Measurements from ENCODE around the gene SUGP2.

Gene SUGP2

GRCh38 chr19:19006213-19006612 is 27.1 kb downstream of the SUGP2 start:
- DNase-seq (ENCODE audit: low read depth) = no peak
- no peak overlapping the region for H3K4me3 ChIP-seq (ENCODE audit: control insufficient read depth, low read depth, low read length)
- no peak for TF ChIP-seq CTCF (IDR thresholded peaks at IDR 0.05; ENCODE audit: control insufficient read depth, insufficient read depth, low read depth, low read length, missing control alignments)

GRCh38 chr19:19004144-19004543 is 29.2 kb downstream of the SUGP2 start:
- no peak for DNase-seq (ENCODE audit: low read depth)
- no peak for TF ChIP-seq CTCF (IDR thresholded peaks at IDR 0.05; ENCODE audit: control insufficient read depth, insufficient read depth, low read depth, low read length, missing control alignments)
- no peak overlapping the region for H3K4me3 ChIP-seq (ENCODE audit: control insufficient read depth, low read depth, low read length)

GRCh38 chr19:18999896-19000620 is 33.3 kb downstream of the SUGP2 start:
- no peak overlapping the region for H3K4me3 ChIP-seq (ENCODE audit: control insufficient read depth, low read depth, low read length)
- peak; percentile 21 for TF ChIP-seq CTCF (IDR thresholded peaks at IDR 0.05; ENCODE audit: control insufficient read depth, insufficient read depth, low read depth, low read length, missing control alignments)
- no peak for DNase-seq (ENCODE audit: low read depth)

GRCh38 chr19:18999016-18999758 is 34.1 kb downstream of the SUGP2 start:
- TF ChIP-seq CTCF (IDR thresholded peaks at IDR 0.05; ENCODE audit: control insufficient read depth, insufficient read depth, low read depth, low read length, missing control alignments) = no peak
- no peak overlapping the region for H3K4me3 ChIP-seq (ENCODE audit: control insufficient read depth, low read depth, low read length)
- no peak for DNase-seq (ENCODE audit: low read depth)

- no peak for DNase-seq (ENCODE audit: low read depth)
- no peak overlapping the region for H3K4me3 ChIP-seq (ENCODE audit: control insufficient read depth, low read depth, low read length)
- TF ChIP-seq CTCF (IDR thresholded peaks at IDR 0.05; ENCODE audit: control insufficient read depth, insufficient read depth, low read depth, low read length, missing control alignments) = no peak
These were observed 35.0 kb downstream of the SUGP2 start for GRCh38 chr19:18998276-18998675.

- no peak overlapping the region for H3K4me3 ChIP-seq (ENCODE audit: control insufficient read depth, low read depth, low read length)
- no peak for DNase-seq (ENCODE audit: low read depth)
- TF ChIP-seq CTCF (IDR thresholded peaks at IDR 0.05; ENCODE audit: control insufficient read depth, insufficient read depth, low read depth, low read length, missing control alignments) = no peak
These were observed 36.4 kb downstream of the SUGP2 start for GRCh38 chr19:18996796-18997394.
